HS-27A (cell line): ENCODE measurements around the gene CDCA4.
"Not testable (repeated sequence)": the region's sequence is repeated elsewhere in the genome, so short reads cannot be mapped to it uniquely, and the experiment has no call there.

ENCODE experiments used
- DNase-seq: peaks from one replicate; pipeline ENCODE4 v3.0.0-alpha.2; 2012; ENCODE audit warnings: low read depth, missing footprints

Gene CDCA4

DNA sequence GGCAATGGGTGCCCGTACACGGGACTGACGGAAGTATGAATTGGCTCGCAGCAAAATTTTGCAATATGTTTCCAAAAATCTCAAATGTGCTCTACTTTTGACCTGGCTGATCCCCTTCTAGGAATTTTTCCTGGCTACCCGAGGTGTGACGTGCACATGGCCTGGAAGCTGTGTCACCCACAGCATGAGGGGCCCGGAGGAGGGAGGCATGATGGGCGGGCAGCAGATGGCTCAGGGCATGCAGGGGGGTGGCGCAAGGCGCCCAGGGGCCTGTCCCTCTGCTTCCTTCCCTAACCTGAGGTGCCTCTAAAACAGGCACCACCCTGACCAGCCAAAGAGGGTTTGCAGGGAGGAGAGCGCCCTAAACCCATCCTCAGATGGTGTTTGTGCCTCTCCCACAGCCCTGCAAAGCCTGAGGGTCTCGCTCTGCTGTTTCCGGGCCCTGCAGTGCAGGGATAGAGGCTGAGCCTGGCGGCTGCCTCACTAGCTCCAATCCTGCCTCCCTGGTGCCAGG is 37.7 kb upstream of the CDCA4 start:
- no peak for DNase-seq

DNA sequence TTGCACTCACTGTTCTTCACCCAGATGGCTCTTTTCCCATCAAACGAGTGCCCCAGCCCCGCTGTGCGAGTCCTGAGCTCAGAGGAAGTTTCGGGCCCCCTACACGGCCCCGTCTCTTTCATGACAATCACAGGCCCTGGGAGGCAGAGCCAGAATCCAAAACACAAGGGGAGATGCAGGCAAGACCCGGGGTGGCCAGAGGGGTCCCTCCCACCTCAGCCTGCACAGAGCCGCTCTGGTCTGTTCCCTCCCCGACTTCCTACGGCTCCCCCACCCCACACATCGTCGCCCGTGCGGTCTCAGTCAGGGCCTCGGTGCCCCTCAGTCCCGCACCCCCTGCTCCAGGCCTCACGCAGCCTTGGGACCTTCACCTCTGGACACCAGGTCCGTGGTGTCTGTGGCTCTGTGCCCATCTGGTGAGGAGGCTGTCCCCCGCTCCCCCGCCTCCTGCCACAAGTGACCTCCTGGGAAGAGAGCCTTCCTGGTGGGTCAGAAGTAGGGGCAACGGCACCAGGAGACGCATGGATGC is 35.5 kb upstream of the CDCA4 start:
- DNase-seq, result no peak

DNA sequence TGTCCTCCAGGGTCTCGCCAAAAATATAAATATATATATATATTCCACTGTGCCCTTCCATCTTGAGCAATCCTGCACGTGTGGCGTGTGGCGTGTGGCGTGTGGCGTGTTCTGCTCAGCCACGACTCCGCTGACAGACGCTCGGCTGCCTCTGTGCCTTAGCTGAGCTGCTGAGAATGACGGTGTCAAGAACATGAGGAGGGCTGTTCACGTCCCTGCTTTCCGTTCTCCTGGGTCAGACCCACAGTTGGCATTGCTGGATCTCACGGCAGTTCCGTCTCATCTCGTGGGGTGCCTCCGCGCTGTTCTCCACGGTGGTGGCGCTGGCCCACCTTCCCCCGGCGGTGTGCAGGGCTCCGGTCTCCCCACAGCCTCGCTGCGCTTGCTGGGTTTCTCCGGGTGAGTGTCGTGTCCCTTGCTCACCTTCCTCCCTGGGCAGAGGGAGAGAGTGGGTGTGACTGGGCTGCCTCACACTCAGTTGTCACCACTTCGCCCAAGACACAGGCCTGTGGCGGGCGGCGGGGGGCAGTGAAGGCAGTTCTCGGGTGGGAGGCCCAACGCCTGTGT is 34.9 kb upstream of the CDCA4 start:
- no peak for DNase-seq

DNA sequence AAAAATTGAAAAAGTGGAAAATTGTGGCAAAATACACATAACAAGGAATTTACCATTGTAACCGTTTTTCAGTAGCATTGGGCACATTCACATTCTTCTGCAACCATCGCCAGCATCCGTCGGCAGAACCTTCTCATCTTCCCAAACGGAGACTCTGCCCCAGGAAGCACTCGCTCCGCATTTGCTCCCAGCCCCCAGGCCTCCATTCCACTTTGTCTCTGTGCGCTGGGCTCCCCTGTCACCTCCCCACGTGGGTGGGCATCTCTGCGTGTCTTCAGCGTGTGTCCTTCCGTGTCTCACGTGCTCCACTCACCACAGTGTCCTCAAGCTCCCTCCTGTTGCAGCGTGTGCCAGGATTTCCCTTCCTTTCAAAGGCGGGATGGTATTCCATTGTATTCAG is 34.5 kb upstream of the CDCA4 start:
- no peak for DNase-seq

DNA sequence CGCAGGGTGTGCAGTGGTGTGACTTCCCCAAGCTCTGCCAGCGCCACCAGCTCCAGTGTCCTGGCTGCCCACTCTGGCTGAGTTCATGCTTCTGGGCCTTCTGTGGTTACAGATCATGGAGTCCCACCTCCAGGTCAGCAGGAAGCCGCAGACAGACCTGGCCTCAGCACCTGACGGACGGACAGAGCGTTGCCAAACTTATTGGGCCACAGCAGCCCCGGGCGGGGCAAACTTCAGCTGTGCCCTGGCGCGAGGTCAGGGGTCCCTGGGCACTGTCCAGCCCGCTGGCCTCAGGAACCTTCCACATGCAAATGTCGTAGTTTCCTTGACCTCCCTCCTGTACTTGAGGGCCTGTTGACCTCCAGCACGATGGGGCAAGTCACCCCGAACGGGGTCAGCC is 33.1 kb upstream of the CDCA4 start:
- DNase-seq, result no peak

DNA sequence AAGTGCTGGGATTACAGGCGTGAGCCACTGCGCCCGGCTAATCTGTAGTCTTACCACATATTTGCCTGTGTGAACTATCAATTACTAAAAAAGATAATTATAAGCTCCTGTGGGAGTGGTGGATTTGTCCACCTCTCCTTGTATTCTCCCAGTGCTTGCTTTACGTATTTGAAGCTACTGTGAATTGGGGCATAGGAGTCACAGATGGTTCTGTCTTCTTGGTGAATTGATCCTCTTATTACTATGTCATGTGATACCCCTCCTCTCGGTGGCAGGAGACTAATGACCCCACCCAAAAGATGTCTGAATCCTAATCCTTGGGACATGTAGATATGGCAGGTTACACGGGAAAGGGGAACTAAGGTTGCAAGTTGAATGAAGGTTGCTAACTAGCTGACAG is 32.5 kb upstream of the CDCA4 start:
- DNase-seq, result no peak

DNA sequence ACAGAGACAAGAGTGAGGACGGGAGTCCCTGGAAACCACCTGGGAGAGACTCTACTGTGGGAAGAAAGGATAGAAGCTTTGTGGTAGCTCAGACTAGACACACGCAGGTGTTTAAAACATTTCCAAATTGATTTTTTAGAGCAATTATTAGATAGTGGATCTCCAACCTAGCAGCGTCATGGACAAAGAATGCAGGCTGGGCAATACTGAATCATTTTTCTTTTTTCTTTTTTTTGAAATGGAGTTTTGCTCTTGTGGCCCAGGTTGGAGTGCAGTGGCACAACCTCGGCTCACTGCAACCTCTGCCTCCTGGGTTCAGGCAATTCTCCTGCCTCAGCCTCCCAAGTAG is 31.2 kb upstream of the CDCA4 start:
- DNase-seq, result no peak

DNA sequence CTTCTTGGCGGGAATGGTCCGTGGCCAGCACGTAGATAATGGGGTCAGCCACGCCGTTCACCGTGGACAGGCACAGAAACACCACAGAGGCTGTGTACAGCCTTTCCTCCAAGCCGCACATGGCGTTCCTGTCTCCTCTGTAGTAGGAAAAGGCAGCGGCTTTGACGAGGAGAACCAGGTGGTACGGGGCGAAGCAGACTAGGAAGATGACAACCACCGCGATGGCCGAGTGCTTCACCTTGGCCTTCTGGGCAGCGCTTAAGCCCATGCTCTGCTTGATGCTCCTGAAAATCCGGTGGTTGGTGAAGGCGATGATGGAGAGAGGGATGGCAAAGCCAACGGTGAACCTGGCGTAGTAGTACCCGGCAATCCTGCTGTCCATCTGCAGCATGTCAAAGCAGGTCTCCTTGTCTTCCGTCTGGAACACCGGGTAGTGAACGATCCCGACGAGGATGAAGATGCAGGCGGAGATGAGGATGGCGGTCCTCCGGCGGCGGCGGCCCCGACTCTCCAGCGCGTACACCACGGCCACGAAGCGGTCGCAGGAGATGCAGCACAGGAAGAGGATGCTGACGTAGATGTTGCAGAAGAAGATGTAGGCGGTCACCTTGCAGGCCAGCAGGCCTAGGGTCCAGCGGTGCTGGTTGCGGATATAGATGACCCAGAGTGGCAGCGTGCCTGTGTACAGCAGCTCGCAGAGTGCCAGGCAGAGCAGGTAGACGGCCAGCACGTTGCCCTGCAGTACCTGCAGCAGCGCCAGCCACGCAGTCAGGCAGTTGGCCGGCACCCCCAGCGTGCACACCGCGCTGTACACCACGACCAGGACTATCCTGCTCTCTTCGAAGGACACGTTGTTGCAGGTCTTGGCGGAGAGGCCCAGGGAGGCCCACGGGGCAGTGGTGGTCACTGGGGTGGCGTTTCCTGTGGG is 30.6 kb upstream of the CDCA4 start:
- no peak for DNase-seq

DNA sequence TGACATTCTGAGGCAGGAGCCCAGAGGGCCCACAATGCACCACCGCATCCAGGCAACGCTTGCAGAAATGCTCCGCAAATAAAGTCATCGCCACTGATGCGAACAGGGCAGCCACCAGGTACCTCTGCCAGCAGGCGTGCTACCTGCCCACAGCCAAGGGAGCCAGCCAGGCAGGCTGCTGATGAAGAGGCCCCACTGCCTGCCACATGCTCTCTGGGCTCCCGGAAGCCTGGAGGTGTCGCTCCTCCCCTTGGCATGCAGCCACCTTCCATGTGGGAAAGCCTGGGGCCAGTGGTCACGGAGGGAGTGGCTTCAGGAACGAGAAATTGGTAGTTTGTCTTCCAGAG is 29.6 kb upstream of the CDCA4 start:
- no peak for DNase-seq

DNA sequence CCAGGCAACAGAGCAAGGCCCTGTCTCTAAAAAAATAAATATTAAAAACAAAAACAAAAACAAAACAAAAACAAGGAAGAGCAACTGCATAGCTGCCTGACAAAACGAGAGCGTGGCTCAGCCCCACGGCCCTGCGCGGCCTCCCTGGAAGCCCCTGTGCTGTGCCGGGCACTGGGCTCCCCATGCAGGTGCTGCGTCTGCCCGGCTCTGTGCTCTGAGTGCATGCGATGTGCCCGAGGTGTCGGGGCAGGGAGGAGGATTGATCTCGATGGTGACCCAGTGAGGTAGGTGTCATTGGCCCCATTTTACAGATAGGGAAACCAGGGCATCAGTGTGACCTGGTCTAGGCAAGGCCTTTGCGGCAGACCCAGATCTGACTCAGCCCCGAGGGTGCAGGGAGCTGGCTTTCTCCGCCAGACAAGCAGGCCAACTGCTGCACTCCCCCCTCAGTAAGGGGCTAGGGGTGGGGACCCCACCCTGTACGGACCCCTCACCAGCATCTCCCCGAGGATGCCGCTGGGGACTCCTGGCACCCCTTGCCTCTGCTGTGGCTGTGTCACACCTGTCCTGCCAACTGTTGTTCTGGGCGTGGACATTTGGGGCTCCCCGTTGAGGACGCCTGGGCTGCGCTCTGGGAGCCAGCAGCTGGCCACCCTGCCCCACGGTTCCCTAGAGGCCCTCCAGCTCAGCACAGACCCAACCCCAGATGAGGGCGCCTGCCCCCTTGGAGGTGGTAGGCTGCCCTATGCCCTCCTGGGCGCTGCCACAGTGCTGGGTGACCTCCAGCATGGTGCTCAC is 29.1 kb upstream of the CDCA4 start:
- DNase-seq, result no peak

DNA sequence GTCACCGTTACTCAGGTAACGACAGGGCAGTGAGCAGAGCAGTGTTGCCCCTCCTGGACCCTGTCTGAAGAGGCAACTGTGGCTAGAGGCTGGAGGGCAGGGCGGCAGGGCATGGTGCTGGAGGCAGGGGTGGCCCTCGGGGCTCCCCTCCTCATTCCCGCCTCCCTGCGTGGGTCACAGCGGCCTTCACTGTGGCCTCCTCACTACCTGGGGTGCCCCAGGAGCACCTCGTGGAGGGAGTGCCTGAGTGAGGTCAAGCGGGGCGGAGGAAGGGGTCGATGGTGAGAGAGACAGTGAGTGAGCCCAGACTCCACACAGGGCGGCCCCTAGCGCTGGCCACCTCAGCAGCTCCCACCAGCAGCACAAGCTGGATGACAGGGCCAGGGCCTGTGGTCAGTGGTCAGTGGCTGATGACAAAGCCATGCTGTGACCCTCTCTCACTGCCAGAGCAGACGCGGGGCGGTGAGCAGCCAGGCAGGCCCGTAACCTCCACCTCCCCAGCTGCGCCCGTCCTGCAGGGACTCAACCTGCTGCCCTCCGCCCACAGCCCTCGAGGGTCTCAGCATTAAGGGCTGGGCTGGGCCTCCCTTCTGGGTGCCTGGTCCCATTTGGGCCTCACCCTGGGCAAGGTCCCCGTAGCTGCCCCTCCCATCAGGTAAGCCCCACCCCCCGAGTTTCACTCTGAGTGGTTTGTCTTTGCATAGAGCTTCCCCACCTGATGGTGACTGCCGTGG is 26.6 kb upstream of the CDCA4 start:
- DNase-seq, result no peak

DNA sequence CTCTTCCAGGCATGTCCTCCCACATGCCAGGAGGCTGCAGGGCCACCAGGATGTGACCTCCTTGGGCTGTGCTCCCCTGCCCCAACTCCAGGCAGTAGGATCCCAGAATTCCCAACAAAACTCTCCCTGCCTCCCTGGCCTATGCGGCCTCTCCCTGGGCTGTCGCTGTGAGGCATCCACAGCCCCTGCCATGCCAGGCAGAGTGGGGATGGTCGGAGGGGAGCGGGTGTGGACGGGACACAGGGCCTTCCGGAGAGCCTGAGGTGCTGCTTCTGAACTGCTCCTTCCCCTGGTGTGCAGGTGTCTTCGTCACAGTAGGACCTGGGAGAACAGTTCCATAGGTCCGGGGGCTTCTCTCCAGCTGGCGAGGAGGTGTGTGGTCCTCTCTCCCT is 26.0 kb upstream of the CDCA4 start:
- no peak for DNase-seq

DNA sequence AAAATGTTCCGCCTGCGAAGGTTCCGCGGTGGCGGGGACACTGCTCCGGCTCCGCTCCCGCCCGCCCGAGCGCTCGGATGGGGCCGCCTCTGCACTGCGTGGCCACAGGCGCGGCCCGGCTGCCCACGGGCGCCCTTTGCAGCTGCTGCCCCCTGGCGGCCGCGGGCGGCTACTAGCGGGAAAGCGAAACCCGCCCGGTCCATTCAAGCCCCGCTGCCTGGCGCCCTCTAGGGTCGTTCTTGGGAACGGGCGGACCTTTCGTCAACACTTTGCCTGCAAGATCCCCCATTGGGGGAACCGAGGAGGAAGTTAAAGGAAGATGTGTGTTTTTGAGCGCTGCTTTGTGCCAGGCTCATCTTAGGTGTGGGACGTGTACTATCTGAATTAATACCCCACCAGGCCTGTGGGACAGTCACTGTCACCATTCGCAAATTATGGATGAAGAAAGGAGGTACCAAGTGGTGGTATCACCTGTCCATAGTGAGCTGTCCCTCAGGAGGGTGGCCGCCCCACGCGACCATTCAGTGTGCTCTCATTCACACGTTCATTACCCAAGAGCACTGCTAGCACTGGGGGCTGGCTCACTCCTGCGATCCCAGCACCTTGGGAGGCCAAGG is 24.9 kb upstream of the CDCA4 start:
- peak; percentile 45 for DNase-seq

DNA sequence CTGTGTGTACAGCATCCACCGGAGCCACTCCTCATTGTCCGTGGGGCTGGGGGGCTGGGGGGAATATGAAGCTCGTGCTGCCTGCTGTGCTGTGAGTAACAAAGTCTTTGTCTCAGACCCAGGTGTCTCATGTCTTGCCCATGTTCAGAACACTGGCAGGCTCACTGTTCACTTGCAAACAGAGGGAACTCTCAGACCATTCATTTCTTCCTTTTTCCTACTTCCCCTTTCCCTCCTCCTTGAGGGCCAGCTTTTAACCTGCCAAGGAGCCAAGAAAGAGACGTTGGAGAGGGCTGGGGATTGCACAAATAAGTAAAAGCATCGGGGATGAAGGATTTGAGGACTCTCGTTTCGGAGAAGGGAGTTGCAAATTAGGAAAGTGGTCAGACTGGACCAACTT is 22.8 kb upstream of the CDCA4 start:
- no peak for DNase-seq

DNA sequence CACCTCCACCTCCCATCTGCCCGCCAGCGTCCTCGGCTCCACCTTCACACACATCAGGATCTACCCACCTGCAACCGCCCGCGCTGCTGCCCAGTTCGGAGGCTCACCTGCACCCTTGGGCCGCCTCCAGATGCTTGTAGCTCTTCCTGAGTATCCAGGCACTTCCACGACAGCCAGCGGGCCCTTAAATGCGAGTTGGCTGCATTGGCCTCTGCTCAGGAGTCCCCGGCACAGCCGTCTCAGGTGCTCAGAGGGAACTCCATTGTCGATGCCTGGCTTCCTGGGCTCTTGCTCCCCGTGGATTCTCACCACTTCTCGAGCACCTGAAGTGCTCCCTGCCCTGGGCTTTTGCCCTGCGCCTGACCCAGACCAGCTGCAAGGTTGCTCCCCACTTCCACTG is 21.9 kb upstream of the CDCA4 start:
- DNase-seq, result no peak

DNA sequence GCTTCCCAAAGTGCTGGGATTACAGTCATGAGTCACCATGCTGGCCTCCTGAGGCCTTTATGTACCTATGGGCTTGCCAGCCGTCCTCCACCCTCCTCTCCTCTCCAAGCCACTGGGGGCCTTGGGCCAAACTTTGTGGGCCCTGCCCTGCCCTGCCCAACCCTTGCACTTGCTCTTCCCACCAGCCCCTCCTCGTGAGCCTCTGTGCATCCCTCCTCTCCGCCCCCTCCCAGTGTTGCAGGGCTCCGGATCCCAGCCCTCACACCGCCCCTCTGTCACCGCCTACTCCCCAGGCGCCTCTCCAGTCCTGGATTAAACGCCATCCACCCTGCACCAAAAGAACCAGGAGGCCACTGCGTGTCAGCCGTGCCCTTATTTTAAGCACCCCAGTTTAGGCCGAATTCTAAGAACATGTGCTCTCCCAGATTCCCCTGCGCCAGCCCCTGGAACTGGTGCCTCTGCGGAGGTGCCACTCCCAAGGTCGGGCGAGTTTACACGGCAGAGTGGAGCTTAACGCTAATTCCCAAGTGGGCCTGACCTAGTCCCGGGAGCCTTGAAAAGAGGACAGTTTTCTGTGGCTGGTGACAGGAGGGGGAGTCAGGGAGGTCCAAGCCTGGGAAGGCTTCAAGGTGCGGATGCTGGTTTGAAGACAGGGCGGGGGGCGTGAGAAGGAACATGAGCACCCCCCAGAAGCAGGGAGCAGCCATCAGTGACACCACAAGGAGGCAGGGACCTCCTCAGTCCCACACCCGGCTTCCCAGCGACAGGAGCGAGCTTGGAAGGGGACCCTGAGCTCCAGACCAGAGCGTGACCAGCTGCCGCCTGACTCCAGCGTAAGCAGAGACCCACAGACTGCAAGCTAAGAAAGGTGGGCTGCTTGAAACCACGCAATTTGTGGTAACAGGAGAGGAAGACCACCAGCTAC is 21.2 kb upstream of the CDCA4 start:
- DNase-seq, result no peak

DNA sequence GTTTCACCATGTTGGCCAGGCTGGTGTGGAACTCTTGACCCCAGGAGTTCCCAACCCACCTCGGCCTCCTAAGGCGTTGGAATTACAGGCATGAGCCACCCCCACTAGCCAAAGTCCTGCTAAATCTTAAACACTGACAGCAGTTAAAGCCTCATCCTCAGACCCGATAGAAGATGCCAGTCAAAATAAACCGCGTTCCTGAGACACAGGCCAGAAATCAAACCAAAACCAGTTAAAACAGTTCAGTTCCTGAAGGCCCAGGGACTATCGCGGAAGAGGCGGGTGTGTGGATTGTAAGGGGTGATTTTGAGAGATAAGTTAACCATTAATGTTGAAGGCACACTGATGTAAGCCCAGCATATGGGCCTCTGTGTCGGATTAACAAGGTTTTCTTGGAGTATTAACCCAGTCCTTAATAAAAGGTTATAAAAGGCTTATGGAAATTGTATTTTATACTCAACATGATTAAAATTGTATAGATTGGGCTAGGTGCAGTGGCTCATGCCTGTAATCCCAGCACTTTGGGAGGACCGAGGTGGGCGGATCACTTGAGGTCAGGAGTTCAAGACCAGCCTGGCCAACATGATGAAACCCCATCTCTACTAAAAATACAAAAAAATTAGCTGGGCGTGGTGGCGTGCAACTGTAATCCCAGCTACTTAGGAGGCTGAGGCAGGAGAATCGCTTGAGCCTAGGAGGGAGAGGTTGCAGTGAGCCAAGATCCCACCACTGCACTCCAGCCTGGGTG is 18.7 kb upstream of the CDCA4 start:
- DNase-seq, result no peak

DNA sequence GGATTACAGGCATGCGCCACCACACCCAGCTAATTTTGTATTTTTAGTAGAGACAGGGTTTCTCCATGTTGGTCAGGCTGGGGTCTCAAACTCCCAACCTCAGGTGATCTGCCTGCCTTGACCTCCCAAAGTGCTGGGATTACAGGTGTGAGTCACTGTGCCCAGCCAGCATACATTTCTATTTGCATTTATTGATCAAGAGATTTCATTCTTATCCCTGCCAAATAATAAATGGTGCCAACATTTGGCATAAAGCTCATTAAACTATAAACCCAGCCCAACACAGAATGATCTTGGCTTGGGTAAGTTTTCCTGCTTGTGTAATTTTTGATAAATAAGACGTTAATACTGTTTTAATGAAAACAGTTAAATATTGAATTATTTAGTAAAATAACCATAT is 14.7 kb upstream of the CDCA4 start:
- DNase-seq, result not testable (repeated sequence)

DNA sequence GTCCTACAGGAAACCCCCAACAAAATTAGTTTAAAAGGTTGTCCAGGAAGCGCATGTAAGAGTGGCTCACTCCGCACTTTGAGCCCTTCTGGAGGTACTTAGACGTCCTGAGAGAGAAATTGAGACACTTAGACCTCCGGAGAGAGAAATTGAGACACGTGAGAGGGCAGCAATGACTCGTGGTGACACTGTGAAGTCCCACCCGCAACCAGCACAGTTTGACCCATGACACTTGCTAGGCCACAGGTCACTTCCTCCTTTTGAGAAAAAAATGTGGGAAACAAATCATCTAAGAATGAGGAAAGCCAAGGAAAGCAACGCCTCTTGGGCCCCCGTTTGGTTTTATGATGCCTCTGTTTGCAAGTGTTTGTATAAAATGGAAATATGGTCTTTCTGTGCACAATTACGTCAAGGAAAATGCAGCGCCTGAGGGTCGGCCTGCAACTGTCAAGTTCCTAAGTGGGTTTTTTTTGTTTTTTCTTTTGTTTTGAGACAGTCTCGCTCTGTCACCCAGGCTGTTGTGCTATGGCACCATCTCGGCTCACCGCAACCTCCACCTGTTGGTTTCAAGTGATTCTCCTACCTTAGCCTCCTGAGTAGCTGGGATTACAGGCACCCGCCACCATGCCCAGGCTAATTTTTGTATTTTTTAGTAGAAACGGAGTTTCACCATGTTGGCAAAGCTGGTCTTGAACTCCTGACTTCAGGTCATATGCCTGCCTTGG is 13.6 kb upstream of the CDCA4 start:
- no peak for DNase-seq
